AG04450 (cell line): ENCODE measurements around the gene MARCHF9. TPM values are rescaled to one million over a fixed set of nuclear protein-coding genes. Genes with fewer than 3 reads are reported as not detected.
A peak's percentile ranks its signal among the peaks of the same experiment; 100 is the strongest.

Experiments
- CTCF ChIA-PET: fragments of 300-600, 350-600 bp; formaldehyde crosslinking; extraction: SDS; loops from one replicate; lab custom pipeline; 2022; ENCODE audit warnings: antibody characterized with exemption, inconsistent platforms; lab: Charles Lee
- POLR2A ChIA-PET: fragments of 350-600 bp; formaldehyde crosslinking; extraction: SDS; loops from one replicate; lab custom pipeline; 2021; ENCODE audit warnings: antibody characterized with exemption, inconsistent platforms; lab: Yijun Ruan, JAX
- DNase-seq: peaks from one replicate; pipeline ENCODE4 v3.0.0-alpha.2; 2011; ENCODE audit warnings: low read depth, low spot score
- H3K27ac ChIP-seq: one replicate; pipeline ENCODE4 v1.5.1; 2012; ENCODE audit warnings: low read depth, low read length, control low read depth
- H3K27me3 ChIP-seq: one replicate; pipeline ENCODE4 v1.6.0; 2012; ENCODE audit warnings: low read length; ENCODE audit not compliant: control insufficient read depth, insufficient read depth
- H3K4me3 ChIP-seq: 2 replicates; pipeline ENCODE4 v1.5.1; 2011; ENCODE audit warnings: mild to moderate bottlenecking, low read depth, low read length, control low read depth
- H3K9me3 ChIP-seq: 2 replicates; pipeline ENCODE4 v1.5.1; 2012; ENCODE audit warnings: low read length; ENCODE audit not compliant: control insufficient read depth, insufficient read depth
- CTCF ChIP-seq: IDR thresholded peaks from 2 replicates; pipeline ENCODE4 v1.5.1; 2011; ENCODE audit warnings: low read depth, low read length, control low read depth, inconsistent platforms
- polyA plus RNA-seq: library from polyadenylated mRNA; depleted of rRNA; stranded (reverse); fragments of >200 nt; gene quantifications from 2 replicates; pipeline ENCODE4 v1.2.3, GENCODE V29; 2011

Gene MARCHF9
- polyA plus RNA-seq, 1 experiment: 3.7 TPM

- H3K9me3 ChIP-seq: no peaks in the 10 kb centered on the region; the same call in 1 of the 2 replicates
- H3K27me3 ChIP-seq: peaks cover 40% of the 10 kb centered on the region
- TF ChIP-seq CTCF: no peak
- DNase-seq: no peak
- H3K27ac ChIP-seq: no peak overlapping the region
- peak overlapping the region; percentile 43 for H3K4me3 ChIP-seq
- CTCF ChIA-PET: interaction anchor here (1.0 to 4.3 kb wide), 3 partner anchors 9 to 17 kb away, joined by 3 to 24 read pairs (median 6); partner anchors contain the start of gene TSFM
- POLR2A ChIA-PET: interaction anchor here (1.2 kb wide), 1 partner anchor 9 kb away, joined by 3 read pairs; no protein-coding TSS in a partner anchor
Measured at GRCh38 chr12:57765698-57766463, 11.0 kb downstream of the MARCHF9 start.

- Histone ChIP-seq H3K9me3 (no peaks in the 10 kb centered on the region; the same call in 1 of the 2 replicates), H3K27me3 (peaks cover 36% of the 10 kb centered on the region), H3K27ac (no peak within 1 kb of the TSS), H3K4me3 (peak within 1 kb of the TSS; percentile 43)
- POLR2A ChIA-PET: interaction anchor here (0.5 to 1.2 kb wide), 2 partner anchors 10 to 174 kb away, joined by 3 read pairs; no protein-coding TSS in a partner anchor
- TF ChIP-seq CTCF: no peak
- no peak for DNase-seq
- CTCF ChIA-PET: interaction anchor here (1.3 to 4.3 kb wide), 2 partner anchors 10 to 16 kb away, joined by 6 to 24 read pairs; partner anchors contain the start of gene TSFM
Measured at GRCh38 chr12:57766464-57767304, 11.8 kb downstream of the MARCHF9 start, which contains the start of gene CYP27B1. Gene CYP27B1 (minus strand): TSS chr12:57767078. CDS start chr12:57767041, 37 bp downstream.

GRCh38 chr12:57767305-57767698 lies 12.4 kb downstream of the MARCHF9 start:
- no peak for DNase-seq
- no peak for TF ChIP-seq CTCF
- Histone ChIP-seq H3K27ac (no peak overlapping the region), H3K27me3 (peaks cover 36% of the 10 kb centered on the region), H3K9me3 (no peaks in the 10 kb centered on the region; the same call in 1 of the 2 replicates), H3K4me3 (no peak overlapping the region)
- ChIA-PET CTCF (interaction anchor here (4.3 kb wide), 1 partner anchor 11 kb away, joined by 24 read pairs; no protein-coding TSS in a partner anchor), POLR2A (interaction anchor here (0.5 to 1.2 kb wide), 2 partner anchors 10 to 174 kb away, joined by 3 read pairs; no protein-coding TSS in a partner anchor)

- no peak for DNase-seq
- ChIA-PET POLR2A (no interaction called here), CTCF (interaction anchor here (4.3 kb wide), 1 partner anchor 11 kb away, joined by 24 read pairs; no protein-coding TSS in a partner anchor)
- Histone ChIP-seq H3K9me3 (no peaks in the 10 kb centered on the region; the same call in 1 of the 2 replicates), H3K4me3 (no peak overlapping the region), H3K27ac (no peak overlapping the region), H3K27me3 (peaks cover 36% of the 10 kb centered on the region)
- TF ChIP-seq CTCF: no peak
Measured at GRCh38 chr12:57767876-57768275, 13.0 kb downstream of the MARCHF9 start.
